Ammon's horn (tissue), 1 donor: ENCODE measurements around the gene SAP30L.

Experiments
- DNase-seq: peaks from one replicate; pipeline ENCODE4 v3.0.0-alpha.2; 2016; ENCODE audit warnings: low spot score

Gene SAP30L, protein sequence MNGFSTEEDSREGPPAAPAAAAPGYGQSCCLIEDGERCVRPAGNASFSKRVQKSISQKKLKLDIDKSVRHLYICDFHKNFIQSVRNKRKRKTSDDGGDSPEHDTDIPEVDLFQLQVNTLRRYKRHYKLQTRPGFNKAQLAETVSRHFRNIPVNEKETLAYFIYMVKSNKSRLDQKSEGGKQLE

GRCh38 chr5:154445422-154446194, at the start of gene SAP30L:
SAP30L (plus strand) TSS chr5:154445997; CDS start chr5:154446605, 608 bp downstream.
- DNase-seq, result peak; percentile 95

DNA sequence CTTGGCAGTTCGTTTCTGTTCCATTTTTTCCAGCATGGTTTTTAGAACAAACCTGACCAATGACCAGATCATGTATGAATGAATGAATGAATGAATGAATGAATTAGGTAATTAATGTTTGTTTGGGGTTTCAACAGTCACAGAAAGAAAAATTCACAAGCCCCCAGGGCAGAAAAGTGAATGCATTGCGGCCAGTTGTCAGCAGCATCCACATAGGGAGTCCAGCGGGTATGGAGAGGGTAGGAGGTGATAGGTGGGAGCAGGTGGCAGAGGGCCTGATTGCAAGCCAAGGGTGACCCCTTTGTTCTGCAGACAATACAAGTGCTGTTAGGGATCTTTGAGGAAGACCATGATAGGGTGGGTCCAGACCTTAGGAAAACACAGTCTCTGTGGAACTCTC, 49.7 kb upstream of the SAP30L start:
- DNase-seq, result no peak

- no peak for DNase-seq
Measured at GRCh38 chr5:154397652-154398406, 48.0 kb upstream of the SAP30L start.

DNA sequence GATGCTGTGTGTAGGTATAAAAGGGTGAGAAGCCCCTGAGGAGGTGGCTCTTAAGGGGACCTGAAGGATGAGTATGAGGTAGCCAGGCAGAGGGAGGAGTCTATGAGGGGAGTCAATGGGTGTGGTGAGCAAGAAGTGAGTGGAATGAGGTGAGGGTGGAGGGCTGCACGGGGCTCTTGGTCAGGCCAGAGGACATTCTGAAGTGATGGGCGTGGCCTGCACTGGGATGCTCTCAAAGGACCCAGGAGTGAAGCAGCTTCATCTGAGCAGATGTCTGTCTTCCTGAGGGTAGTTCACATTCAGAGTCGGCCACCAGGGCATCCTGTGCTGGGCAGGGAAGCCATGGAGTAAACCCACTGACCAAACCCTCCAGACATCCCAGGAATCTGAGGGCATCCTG, 45.1 kb upstream of the SAP30L start:
- no peak for DNase-seq

DNA sequence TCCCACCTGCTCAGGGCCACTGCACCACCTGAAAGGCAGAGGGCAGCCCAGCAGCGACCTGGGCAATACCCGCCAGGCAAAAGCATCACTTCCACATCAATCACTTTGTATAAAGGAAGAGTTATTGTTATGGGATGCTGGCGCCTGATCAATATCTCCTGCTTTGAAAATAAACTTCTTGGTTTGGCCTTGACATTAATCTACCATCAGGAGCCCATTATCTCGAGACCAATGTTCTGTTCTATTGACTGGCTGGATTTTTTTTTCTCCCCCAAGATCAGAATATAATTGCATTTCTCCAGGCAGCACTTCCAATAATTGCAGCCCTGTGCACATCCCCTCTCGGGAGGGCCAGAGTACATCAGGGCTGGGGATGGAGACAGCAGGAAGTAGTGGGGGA, 44.4 kb upstream of the SAP30L start:
- no peak for DNase-seq

- DNase-seq, result no peak
Measured at GRCh38 chr5:154401931-154402330, 43.9 kb upstream of the SAP30L start.

DNA sequence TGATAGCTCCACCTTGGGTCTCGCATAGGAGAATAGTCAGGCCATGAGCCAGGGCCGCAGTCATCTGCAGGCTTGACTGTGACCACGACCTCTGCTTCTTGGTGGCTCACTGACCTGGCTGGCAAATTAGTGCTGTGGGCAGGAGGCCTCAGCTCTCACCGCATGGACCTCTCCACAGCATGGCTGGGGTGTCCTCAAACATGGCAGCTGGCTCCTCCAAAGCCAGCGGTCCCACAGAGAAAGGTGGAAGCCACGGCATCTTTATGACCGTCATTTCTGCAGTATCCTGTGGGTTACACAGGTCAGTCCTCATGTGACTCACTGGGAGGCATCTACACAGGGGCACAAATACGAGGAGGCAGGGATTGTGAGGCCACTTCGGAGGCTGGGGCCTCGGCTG, 43.2 kb upstream of the SAP30L start:
- no peak for DNase-seq

DNA sequence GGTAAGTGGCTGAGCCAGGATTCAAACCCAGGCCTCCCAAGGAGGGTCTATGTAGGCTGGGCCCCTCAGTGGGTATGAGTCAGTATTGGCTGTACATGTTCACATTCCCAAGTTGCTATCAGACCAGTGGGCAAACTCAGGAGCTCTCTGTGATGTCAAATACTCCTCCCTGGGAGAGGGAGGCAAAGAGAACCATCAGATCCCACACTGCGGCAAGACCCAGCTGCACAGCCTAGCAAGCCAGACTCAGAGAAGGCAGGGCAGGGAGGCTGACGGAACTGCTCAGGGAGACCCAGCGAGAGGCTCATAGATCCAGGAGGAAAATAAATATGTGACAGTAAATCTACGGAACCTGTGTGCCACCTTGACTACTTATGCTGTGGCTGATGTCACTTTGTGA, 42.6 kb upstream of the SAP30L start:
- DNase-seq, result no peak

DNA sequence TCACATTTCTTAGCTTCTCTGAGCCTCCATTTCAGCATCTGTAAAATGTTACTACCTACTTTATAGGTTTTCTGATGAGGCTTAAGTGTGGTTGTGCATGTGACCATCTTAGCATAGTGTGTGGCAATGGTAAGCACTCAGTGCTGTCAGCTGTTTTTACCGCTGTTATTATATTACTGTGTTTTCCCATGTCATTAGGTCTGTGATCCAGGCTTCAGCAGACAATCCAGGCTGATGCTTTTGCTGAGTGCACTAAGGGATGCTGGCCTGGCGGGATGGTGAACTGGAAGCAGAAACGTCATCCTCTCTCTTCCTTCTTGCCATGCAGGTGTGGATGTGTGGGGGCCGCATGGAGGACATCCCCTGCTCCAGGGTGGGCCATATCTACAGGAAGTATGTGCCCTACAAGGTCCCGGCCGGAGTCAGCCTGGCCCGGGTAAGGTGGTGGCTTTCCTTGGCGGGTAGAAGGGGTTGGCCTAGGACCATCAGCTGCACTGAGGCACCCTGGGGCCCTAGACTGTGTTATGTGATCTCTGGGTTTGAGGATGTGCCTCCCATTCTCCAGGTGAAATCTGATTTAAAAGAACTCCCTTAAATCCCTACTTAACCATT, 41.9 kb upstream of the SAP30L start:
- no peak for DNase-seq

- peak; percentile 89 for DNase-seq
Measured at GRCh38 chr5:154405078-154405792, 40.6 kb upstream of the SAP30L start.

DNA sequence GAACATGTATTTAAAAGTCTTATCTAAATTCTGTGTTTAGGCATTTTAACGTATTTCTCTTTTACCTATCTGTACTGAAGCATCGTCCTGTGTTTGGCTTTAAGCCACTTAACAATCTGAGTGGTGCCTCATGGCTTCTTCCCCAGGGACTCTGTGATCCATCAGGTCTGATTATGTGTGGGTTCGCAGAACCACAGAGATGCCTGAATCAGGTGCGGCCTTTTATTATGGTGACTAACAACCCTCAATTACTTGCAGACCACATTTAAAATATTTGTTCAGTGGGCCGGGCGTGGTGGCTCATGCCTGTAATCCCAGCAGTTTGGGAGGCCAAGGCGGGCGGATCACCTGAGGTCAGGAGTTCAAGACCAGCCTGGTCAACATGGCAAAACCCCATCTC, 39.6 kb upstream of the SAP30L start:
- no peak for DNase-seq

GRCh38 chr5:154406826-154407225, 39.0 kb upstream of the SAP30L start:
- no peak for DNase-seq

DNA sequence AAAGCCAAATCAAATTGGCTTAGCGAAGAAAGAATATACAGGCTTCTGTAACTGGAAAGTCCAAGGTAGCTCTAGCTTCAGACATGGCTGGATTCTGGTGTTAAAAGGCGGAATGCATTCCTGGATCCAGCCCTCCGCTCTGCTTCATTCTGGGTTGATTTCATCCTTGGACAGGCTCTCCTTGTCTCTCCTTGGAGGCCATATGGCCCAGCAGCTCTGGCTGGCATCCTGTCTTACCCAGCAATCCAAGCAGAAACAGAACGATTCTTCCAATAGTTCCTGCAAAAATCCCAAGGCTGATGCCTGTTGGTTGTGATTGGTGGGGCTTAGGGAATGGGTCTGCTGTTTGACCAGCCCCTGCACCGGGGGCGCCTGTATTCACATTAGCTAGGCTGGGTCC, 37.0 kb upstream of the SAP30L start:
- no peak for DNase-seq

DNA sequence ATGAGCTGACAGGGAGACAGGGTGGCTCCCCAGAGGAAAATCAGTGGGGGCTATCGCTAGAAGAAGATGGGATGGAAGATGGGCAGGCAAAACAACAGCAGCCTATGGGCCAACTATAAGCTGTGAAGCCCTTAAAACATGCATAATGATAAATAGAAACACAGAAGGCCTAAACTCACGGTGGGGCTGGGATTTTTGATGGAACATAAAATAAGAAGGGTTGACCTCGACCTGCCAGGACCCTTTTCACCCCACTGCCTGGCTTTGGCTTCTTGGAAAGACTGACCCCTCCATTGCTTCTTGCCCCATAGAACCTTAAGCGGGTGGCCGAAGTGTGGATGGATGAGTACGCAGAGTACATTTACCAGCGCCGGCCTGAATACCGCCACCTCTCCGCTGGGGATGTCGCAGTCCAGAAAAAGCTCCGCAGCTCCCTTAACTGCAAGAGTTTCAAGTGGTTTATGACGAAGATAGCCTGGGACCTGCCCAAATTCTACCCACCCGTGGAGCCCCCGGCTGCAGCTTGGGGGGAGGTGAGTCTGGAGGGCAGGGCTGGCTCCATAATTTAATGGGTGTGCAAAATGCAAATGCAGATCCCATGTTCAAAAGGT, 36.5 kb upstream of the SAP30L start:
- DNase-seq, result no peak

DNA sequence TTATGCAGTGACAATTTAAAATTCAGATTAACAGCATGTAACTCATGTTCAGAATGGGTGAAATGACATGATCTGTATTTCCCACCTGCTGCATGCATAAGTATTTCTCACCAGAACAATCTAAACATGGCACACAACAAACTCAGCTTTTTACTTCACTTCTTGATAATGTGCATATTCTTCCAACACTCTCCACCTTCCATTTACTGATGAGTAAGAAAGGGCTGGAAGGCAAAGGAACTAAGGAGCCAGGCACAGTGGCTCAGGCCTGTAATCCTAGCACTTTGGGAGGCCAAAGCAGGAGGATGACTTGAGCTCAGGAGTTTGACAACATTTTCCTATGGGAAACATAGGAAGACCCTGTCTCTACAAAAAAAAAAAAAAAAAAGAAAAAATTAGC, 35.8 kb upstream of the SAP30L start:
- no peak for DNase-seq

DNA sequence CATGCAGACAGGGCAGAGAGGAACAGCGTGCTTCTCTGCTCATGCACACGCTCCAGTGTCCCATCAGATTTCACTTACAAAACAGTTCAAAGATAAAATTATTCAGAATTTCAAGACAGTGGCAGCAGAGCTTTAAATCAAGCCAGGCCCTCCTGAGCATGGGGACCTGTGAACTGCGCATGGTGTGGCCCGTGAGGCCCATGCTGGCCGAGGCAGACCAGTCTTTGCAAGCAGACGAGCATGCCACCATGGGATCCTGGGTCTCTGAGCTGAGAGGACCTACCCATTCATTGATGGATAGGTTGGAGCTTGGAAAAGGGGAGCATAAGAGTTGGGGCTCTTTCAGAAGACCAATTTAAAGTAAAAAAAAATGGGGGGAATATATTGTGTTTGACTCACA, 35.0 kb upstream of the SAP30L start:
- no peak for DNase-seq

DNA sequence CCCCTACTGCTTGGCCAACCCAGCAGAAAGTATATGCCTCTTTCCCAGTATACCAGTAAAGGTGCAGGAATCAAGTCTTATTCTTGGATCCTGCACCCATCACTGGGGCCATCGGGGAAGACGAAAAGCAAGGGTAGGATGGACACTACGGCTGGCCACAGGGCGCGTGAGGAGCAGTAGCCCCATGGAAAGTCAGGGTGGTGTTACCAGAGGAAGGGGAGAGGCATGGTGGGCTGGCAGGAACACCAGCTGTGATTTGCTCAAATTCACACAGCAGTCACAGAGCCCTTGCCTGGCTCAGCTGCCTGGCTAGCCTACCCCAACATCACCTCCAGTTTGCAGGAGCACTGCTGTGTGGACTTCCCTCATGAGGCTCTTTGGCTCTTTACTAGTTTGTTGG, 34.5 kb upstream of the SAP30L start:
- no peak for DNase-seq

GRCh38 chr5:154412316-154412715, 33.5 kb upstream of the SAP30L start:
- DNase-seq, result no peak

DNA sequence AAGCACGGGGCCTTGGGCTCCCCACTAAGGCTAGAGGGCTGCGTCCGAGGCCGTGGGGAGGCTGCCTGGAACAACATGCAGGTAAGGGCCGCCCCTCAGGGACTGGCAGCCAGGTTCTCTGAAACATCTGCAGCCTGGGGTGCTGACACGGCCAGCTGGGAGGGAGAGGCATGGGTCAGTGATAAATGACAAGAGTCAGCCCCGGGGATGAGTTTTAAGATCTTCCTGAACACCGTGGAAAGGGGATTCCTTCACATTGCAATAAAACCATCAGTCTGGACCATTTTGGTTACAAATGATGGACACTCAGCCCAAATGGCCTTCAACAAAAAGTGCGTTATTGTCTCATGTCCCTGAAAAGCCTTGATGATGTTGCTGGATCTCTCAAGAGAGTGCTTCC, 32.9 kb upstream of the SAP30L start:
- no peak for DNase-seq

DNA sequence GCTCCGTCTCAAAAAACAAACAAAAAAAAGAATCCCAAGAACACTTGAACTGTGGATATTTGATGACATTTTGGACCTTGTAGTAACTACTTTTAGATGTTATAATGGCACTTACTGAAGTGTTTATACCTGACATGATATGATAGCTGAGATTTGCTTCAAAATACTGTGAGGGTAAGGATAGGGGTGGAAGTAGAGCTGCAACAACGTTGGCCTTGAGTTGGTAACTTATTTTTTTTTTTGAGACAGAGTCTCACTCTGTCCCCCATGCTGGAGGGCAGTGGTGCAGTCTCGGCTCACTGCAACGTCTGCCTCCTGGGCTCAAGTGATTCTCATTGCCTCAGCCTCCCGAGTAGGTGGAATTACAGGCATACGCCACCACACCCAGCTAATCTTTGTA, 30.7 kb upstream of the SAP30L start:
- DNase-seq, result no peak

- DNase-seq, result peak; percentile 28
Measured at GRCh38 chr5:154418344-154418820, 27.4 kb upstream of the SAP30L start.

DNA sequence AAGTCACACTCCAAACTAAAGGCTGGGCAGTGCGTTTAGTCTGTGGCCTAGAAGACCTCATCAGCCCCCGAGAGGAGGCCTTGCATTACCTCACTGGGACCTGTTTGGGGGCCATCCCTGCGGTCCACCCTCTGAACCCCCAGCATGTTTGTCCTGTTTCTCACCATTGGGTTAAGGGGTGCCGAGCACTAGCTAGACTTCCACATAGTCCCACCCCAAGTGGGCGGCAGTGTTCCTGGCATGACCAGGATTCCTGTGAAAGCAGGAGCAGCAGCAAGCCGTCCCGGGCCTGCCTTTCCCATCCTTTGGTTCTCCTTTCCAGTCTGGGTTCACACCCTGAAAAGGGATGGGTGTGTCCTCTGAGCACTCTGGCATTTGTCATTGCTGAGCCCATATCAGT, 26.6 kb upstream of the SAP30L start:
- DNase-seq, result no peak
